Hepatocyte (in vitro differentiated cells): ENCODE results near the gene ABL2. TPM values are rescaled to one million over a fixed set of nuclear protein-coding genes. Genes with fewer than 3 reads are reported as not detected.
A peak's percentile ranks its signal among the peaks of the same experiment; 100 is the strongest.

ENCODE experiments used
- DNase-seq: peaks from one replicate; pipeline ENCODE4 v3.0.0-alpha.2; 2016; ENCODE audit warnings: low spot score
- H2AFZ ChIP-seq: fragments of 200-600 bp; sonication (generic); 2 replicates; pipeline ENCODE4 v1.6.0; 2016; ENCODE audit warnings: antibody characterized with exemption, mild to moderate bottlenecking
- H3K27ac ChIP-seq: fragments of 200-600 bp; sonication (generic); 2 replicates; pipeline ENCODE4 v1.5.1; 2016; ENCODE audit warnings: mild to moderate bottlenecking
- H3K27me3 ChIP-seq: fragments of 200-600 bp; sonication (generic); 2 replicates; pipeline ENCODE4 v1.6.1; 2016
- H3K36me3 ChIP-seq: fragments of 200-600 bp; sonication (generic); replicated peaks from 2 replicates; pipeline ENCODE4 v1.5.1; 2016; ENCODE audit warnings: low read depth; ENCODE audit not compliant: insufficient read depth
- H3K4me1 ChIP-seq: fragments of 200-600 bp; sonication (generic); 2 replicates; pipeline ENCODE4 v1.5.1; 2016; ENCODE audit warnings: mild to moderate bottlenecking, moderate library complexity; ENCODE audit not compliant: insufficient read depth
- H3K4me2 ChIP-seq: fragments of 200-600 bp; sonication (generic); 2 replicates; pipeline ENCODE4 v1.6.0; 2016
- H3K4me3 ChIP-seq: fragments of 200-600 bp; sonication (generic); 2 replicates; pipeline ENCODE4 v1.5.1; 2016; ENCODE audit warnings: mild to moderate bottlenecking
- H3K79me2 ChIP-seq: fragments of 200-600 bp; sonication (generic); 2 replicates; pipeline ENCODE4 v1.6.0; 2017; ENCODE audit warnings: mild to moderate bottlenecking
- H3K9me2 ChIP-seq: fragments of 200-600 bp; sonication (generic); replicated peaks from 2 replicates; pipeline ENCODE4 v1.6.0; 2017; ENCODE audit warnings: mild to moderate bottlenecking; ENCODE audit not compliant: insufficient read depth
- H3K9me3 ChIP-seq: fragments of 200-600 bp; sonication (generic); 2 replicates; pipeline ENCODE4 v1.5.1; 2016; ENCODE audit warnings: low read depth, mild to moderate bottlenecking
- H4K20me1 ChIP-seq: fragments of 200-600 bp; sonication (generic); 2 replicates; pipeline ENCODE4 v1.6.0; 2016; ENCODE audit warnings: mild to moderate bottlenecking; ENCODE audit not compliant: insufficient read depth, poor library complexity, severe bottlenecking
- CTCF ChIP-seq: fragments of 200-600 bp; sonication (generic); IDR thresholded peaks from 2 replicates; pipeline ENCODE4 v1.5.1; 2016; ENCODE audit warnings: antibody characterized with exemption, mild to moderate bottlenecking; ENCODE audit not compliant: poor library complexity
- EZH2 ChIP-seq: fragments of 200-600 bp; sonication (generic); IDR thresholded peaks from 2 replicates; pipeline ENCODE4 v1.6.1; 2016; ENCODE audit warnings: antibody characterized with exemption, mild to moderate bottlenecking, borderline replicate concordance
- EZH2phosphoT487 ChIP-seq: fragments of 200-600 bp; sonication (generic); IDR thresholded peaks from one replicate; pipeline ENCODE4 v1.6.1; 2018; ENCODE audit warnings: antibody characterized with exemption, mild to moderate bottlenecking, low read depth, moderate library complexity; ENCODE audit not compliant: unreplicated experiment, severe bottlenecking
- WGBS: methylation state at CpG from one replicate; pipeline ENCODE4 v1.1.6; 2016; ENCODE audit warnings: low lambda C conversion rate; ENCODE audit errors: missing lambda C conversion rate; 5-methylcytosine and 5-hydroxymethylcytosine counted together
- polyA plus RNA-seq: library from polyadenylated mRNA; unstranded; fragments of >200 nt; fragmentation: Nextera tagmentation; extraction: Ambion mirVana; gene quantifications from 2 replicates; pipeline ENCODE4 v1.2.1, GENCODE V29; 2016
- total RNA-seq: library from RNA; depleted of rRNA; stranded (reverse); fragments of >200 nt; gene quantifications from 2 replicates; pipeline ENCODE4 v1.2.3, GENCODE V29; 2014

ABL2 gene
- total and polyA plus RNA-seq, 2 experiments from 2014 or later: 8.6 to 11.6 TPM

- Histone ChIP-seq H2AFZ (no peak overlapping the region), H3K4me3 (no peak overlapping the region), H3K4me1 (peaks cover 3% of the 10 kb centered on the region), H3K4me2 (no peak overlapping the region), H3K79me2 (peaks cover 75% of the 10 kb centered on the region), H3K9me2 (no peaks in the 10 kb centered on the region), H4K20me1 (peaks cover 3% of the 10 kb centered on the region), H3K9me3 (no peaks in the 10 kb centered on the region), H3K27me3 (no peaks in the 10 kb centered on the region), H3K36me3 (no peaks in the 10 kb centered on the region), H3K27ac (peak overlapping the region; percentile 12)
- 77% methylated on average over 3 of the region's 3 CpGs for WGBS
- DNase-seq: no peak
- no peak for TF ChIP-seq EZH2
- TF ChIP-seq EZH2phosphoT487: no peak
- TF ChIP-seq CTCF: no peak
Measured at GRCh38 chr1:179169616-179170467, 59.6 kb downstream of the ABL2 start.

- Histone ChIP-seq H3K4me1 (peaks cover 3% of the 10 kb centered on the region), H3K27me3 (no peaks in the 10 kb centered on the region), H3K36me3 (no peaks in the 10 kb centered on the region), H3K4me3 (no peak overlapping the region), H3K9me3 (no peaks in the 10 kb centered on the region), H3K4me2 (no peak overlapping the region), H2AFZ (no peak overlapping the region), H3K79me2 (peaks cover 65% of the 10 kb centered on the region), H3K27ac (no peak overlapping the region), H4K20me1 (peaks cover 3% of the 10 kb centered on the region), H3K9me2 (no peaks in the 10 kb centered on the region)
- WGBS: 91% methylated on average over 3 of the region's 3 CpGs
- no peak for DNase-seq
- TF ChIP-seq EZH2phosphoT487 (no peak), EZH2 (no peak), CTCF (no peak)
Measured at GRCh38 chr1:179168536-179168935, 60.9 kb downstream of the ABL2 start.

GRCh38 chr1:179167955-179168354 lies 61.5 kb downstream of the ABL2 start:
- H3K4me1 ChIP-seq: peaks cover 3% of the 10 kb centered on the region
- TF ChIP-seq CTCF (no peak), EZH2 (no peak), EZH2phosphoT487 (no peak)

More at GRCh38 chr1:179167955-179168354, 61.5 kb downstream of the ABL2 start:
- Histone ChIP-seq H2AFZ (no peak overlapping the region), H3K27ac (no peak overlapping the region), H3K9me2 (no peaks in the 10 kb centered on the region), H3K9me3 (no peaks in the 10 kb centered on the region), H4K20me1 (peaks cover 3% of the 10 kb centered on the region), H3K4me2 (no peak overlapping the region), H3K79me2 (peaks cover 64% of the 10 kb centered on the region), H3K36me3 (no peaks in the 10 kb centered on the region), H3K4me3 (no peak overlapping the region), H3K27me3 (no peaks in the 10 kb centered on the region)
- WGBS: 85% methylated on average over 1 of the region's 1 CpG
- no peak for DNase-seq
